Endothelial cell of umbilical vein (primary cell): ENCODE results near the gene CHST15. TPM values are rescaled to one million over a fixed set of nuclear protein-coding genes. Genes with fewer than 3 reads are reported as not detected.

Experiments
- BruUV-seq: library from RNA; stranded (reverse); fragments of 400-500 nt; replicated peaks from 2 replicates; lab custom pipeline; 2021; lab: Mats Ljungman, UMichigan
- CTCF ChIA-PET: fragments of 300-600, 350-600 bp; sonication (Branson Sonifier 250); formaldehyde crosslinking; loops from one replicate; lab custom pipeline; 2021; ENCODE audit warnings: antibody characterized with exemption, inconsistent platforms; lab: Charles Lee
- POLR2A ChIA-PET: fragments of 300-600, 350-600 bp; sonication (Branson Sonifier 250); formaldehyde crosslinking; loops from one replicate; lab custom pipeline; 2021; ENCODE audit warnings: antibody characterized with exemption, inconsistent platforms; lab: Charles Lee
- DNase-seq: peaks from one replicate; pipeline ENCODE4 v3.0.0-alpha.2; 2011; ENCODE audit warnings: low read depth, low spot score
- FAIRE-seq: peaks from 2 replicates; lab custom pipeline; 2011; peaks lifted over from hg19 to GRCh38; lab: Jason Lieb, UNC
- H2AFZ ChIP-seq: 2 replicates; pipeline ENCODE4 v1.6.0; 2012; ENCODE audit warnings: low read depth, low read length, control low read depth, inconsistent platforms
- H3K27ac ChIP-seq: 2 replicates; pipeline ENCODE4 v1.5.1; 2011; ENCODE audit warnings: low read depth, mild to moderate bottlenecking, control low read depth, low read length, moderate library complexity; ENCODE audit not compliant: insufficient read depth
- H3K27me3 ChIP-seq, 2 experiments: 2 replicates each; pipeline versions ENCODE4 v1.6.0 to v1.6.1; 2011; ENCODE audit warnings: low read length in 2 of 2, mixed read lengths in 1 of 2; ENCODE audit not compliant: control insufficient read depth in 2 of 2, insufficient read depth in 2 of 2
- H3K36me3 ChIP-seq, 2 experiments: 2 replicates in 1 of 2; 3 replicates in 1 of 2; pipeline ENCODE4 v1.5.1; 2011; ENCODE audit warnings: low read length in 2 of 2, mild to moderate bottlenecking in 1 of 2, moderate library complexity in 1 of 2; ENCODE audit not compliant: control insufficient read depth in 2 of 2, insufficient read depth in 2 of 2; ENCODE audit errors: extremely low read depth in 1 of 2
- H3K4me1 ChIP-seq: 3 replicates; pipeline ENCODE4 v1.5.1; 2011; ENCODE audit warnings: mild to moderate bottlenecking, low read length; ENCODE audit not compliant: control insufficient read depth, insufficient read depth; ENCODE audit errors: extremely low read depth
- H3K4me2 ChIP-seq: 2 replicates; pipeline ENCODE4 v1.6.1; 2011; ENCODE audit warnings: low read length, control low read depth, mixed read lengths; ENCODE audit not compliant: insufficient read depth
- H3K4me3 ChIP-seq, 3 experiments: fragments of 200-600 bp in 1 of 3; sonication (generic), shearing (Covaris generic) in 1 of 3; replicated peaks in 1 of 3; 2 replicates each; pipeline ENCODE4 v1.5.1; 2011 to 2016; ENCODE audit warnings: control low read depth in 3 of 3, low read length in 3 of 3, mild to moderate bottlenecking in 2 of 3, inconsistent platforms in 1 of 3, low read depth in 1 of 3, moderate library complexity in 1 of 3; ENCODE audit not compliant: insufficient read depth in 1 of 3
- H3K79me2 ChIP-seq: 2 replicates; pipeline ENCODE4 v1.6.0; 2012; ENCODE audit warnings: low read length, inconsistent platforms; ENCODE audit not compliant: control insufficient read depth, insufficient read depth
- H3K9ac ChIP-seq: replicated peaks from 2 replicates; pipeline ENCODE3; 2011; ENCODE audit warnings: low read length, control low read depth; ENCODE audit not compliant: insufficient read depth; ENCODE audit errors: extremely low read depth
- H3K9me1 ChIP-seq: replicated peaks from 3 replicates; pipeline ENCODE4 v1.6.0; 2011; ENCODE audit warnings: mild to moderate bottlenecking, low read length; ENCODE audit not compliant: control insufficient read depth, insufficient read depth; ENCODE audit errors: extremely low read depth
- H3K9me3 ChIP-seq: replicated peaks from 2 replicates; pipeline ENCODE4 v1.5.1; 2012; ENCODE audit warnings: low read length, inconsistent platforms; ENCODE audit not compliant: control insufficient read depth, insufficient read depth
- H4K20me1 ChIP-seq: replicated peaks from 2 replicates; pipeline ENCODE3; 2011; ENCODE audit warnings: mild to moderate bottlenecking, low read length; ENCODE audit not compliant: control insufficient read depth, insufficient read depth; ENCODE audit errors: extremely low read depth
- EZH2 ChIP-seq: IDR thresholded peaks from 2 replicates; pipeline ENCODE4 v1.6.1; 2012; ENCODE audit warnings: borderline replicate concordance, low read depth, mild to moderate bottlenecking, moderate library complexity, low read length, inconsistent platforms; ENCODE audit not compliant: severe bottlenecking
- FOS ChIP-seq: IDR thresholded peaks from 2 replicates; pipeline ENCODE4 v1.6.1; 2011; ENCODE audit warnings: mild to moderate bottlenecking, low read length, moderate library complexity, borderline replicate concordance; ENCODE audit not compliant: insufficient read depth
- GATA2 ChIP-seq: IDR thresholded peaks from 2 replicates; pipeline ENCODE4 v1.7.0; 2011; ENCODE audit warnings: low read depth, mild to moderate bottlenecking, moderate library complexity, mixed read lengths, low read length; ENCODE audit not compliant: insufficient read length, insufficient read depth
- JUN ChIP-seq: IDR thresholded peaks from 2 replicates; pipeline ENCODE4 v1.6.1; 2011; ENCODE audit warnings: borderline replicate concordance, low read depth; ENCODE audit not compliant: insufficient read length, insufficient read depth
- MAX ChIP-seq: IDR thresholded peaks from 2 replicates; pipeline ENCODE4 v1.6.1; 2011; ENCODE audit not compliant: insufficient read depth, insufficient read length
- MYC ChIP-seq: IDR thresholded peaks from one replicate; pipeline ENCODE4 v1.6.1; 2011; ENCODE audit warnings: mild to moderate bottlenecking, low read depth, low read length
- POLR2A ChIP-seq: IDR thresholded peaks from 2 replicates; pipeline ENCODE4 v1.6.1; 2012; ENCODE audit warnings: low read depth, mild to moderate bottlenecking, control low read depth, low read length
- POLR2AphosphoS5 ChIP-seq: IDR thresholded peaks from 2 replicates; pipeline ENCODE4 v1.6.1; 2012; ENCODE audit warnings: low read depth, mild to moderate bottlenecking, control low read depth, low read length, moderate library complexity; ENCODE audit not compliant: insufficient read depth
- dilution Hi-C: fragments of 300-500 bp; cut with MboI; formaldehyde crosslinking; loops from one replicate; pipeline ENCODE4 v1.15.0; 2019; ENCODE audit warnings: low sequenced_read_pairs; ENCODE audit not compliant: extremely low pct_ligation_motif_present
- intact Hi-C: fragments of 100-400 bp; cut with micrococcal nuclease; formaldehyde crosslinking; loops from one replicate; pipeline ENCODE4 v1.10.0; 2022
- polyA plus RNA-seq, 4 experiments: library from polyadenylated mRNA; depleted of rRNA in 3 of 4; stranded (reverse) in 3 of 4; unstranded in 1 of 4; fragments of >200 nt; gene quantifications; 2 replicates each; pipeline versions ENCODE4 v1.2.1 to v1.2.3, GENCODE V29; 2011 to 2012; ENCODE audit warnings: missing spikeins in 1 of 4
- total RNA-seq: library from RNA; stranded (reverse); gene quantifications from 2 replicates; pipeline ENCODE4 v1.2.3, GENCODE V29; 2021
- TF ChIP-seq, protein P1 (sequence below), 2 donors: IDR thresholded peaks; 1 replicate in 1 of 2; 2 replicates in 1 of 2; pipeline ENCODE4 v1.5.1; 2011; ENCODE audit warnings: low read length in 2 of 2, mild to moderate bottlenecking in 2 of 2, moderate library complexity in 2 of 2, control low read depth in 1 of 2, inconsistent platforms in 1 of 2, low read depth in 1 of 2; ENCODE audit not compliant: insufficient read depth in 1 of 2; ENCODE audit errors: extremely low read depth in 1 of 2

The CHST15 gene
- total and polyA plus RNA-seq, 2 donors (not counting 3 experiments of a cell fraction or from before 2014, with no cell fraction given) = 23.1 to 29.2 TPM

- H3K9ac ChIP-seq = no peak overlapping the region
- CTCF ChIA-PET = interaction anchor here (2.0 to 2.8 kb wide), 3 partner anchors 20 to 261 kb away, joined by 6 to 9 read pairs (median 9); no protein-coding TSS in a partner anchor
Observed at GRCh38 chr10:124127563-124127962, 34.2 kb upstream of the CHST15 start.

More at GRCh38 chr10:124127563-124127962, 34.2 kb upstream of the CHST15 start:
- Histone ChIP-seq H3K27me3 (peaks cover 0 to 2% of the 10 kb centered on the region in 2 experiments), H3K9me1 (no peaks in the 10 kb centered on the region), H3K79me2 (no peaks in the 10 kb centered on the region), H3K27ac (no peak overlapping the region), H3K4me1 (no peaks in the 10 kb centered on the region), H3K9me3 (no peaks in the 10 kb centered on the region), H3K36me3 (no peaks in the 10 kb centered on the region), H2AFZ (no peak overlapping the region), H3K4me3 (no peak overlapping the region), H3K4me2 (no peak overlapping the region), H4K20me1 (no peaks in the 10 kb centered on the region)
- intact Hi-C loops = loop anchor here (10.0 kb wide), 1 partner anchor 323 kb away; no protein-coding TSS in a partner anchor
- POLR2A ChIA-PET = no interaction called here
- TF ChIP-seq MAX = no peak
- no peak for TF ChIP-seq FOS
- TF ChIP-seq POLR2A = no peak
- TF ChIP-seq, protein P1, sequence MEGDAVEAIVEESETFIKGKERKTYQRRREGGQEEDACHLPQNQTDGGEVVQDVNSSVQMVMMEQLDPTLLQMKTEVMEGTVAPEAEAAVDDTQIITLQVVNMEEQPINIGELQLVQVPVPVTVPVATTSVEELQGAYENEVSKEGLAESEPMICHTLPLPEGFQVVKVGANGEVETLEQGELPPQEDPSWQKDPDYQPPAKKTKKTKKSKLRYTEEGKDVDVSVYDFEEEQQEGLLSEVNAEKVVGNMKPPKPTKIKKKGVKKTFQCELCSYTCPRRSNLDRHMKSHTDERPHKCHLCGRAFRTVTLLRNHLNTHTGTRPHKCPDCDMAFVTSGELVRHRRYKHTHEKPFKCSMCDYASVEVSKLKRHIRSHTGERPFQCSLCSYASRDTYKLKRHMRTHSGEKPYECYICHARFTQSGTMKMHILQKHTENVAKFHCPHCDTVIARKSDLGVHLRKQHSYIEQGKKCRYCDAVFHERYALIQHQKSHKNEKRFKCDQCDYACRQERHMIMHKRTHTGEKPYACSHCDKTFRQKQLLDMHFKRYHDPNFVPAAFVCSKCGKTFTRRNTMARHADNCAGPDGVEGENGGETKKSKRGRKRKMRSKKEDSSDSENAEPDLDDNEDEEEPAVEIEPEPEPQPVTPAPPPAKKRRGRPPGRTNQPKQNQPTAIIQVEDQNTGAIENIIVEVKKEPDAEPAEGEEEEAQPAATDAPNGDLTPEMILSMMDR (IDR thresholded peaks at IDR 0.05; ENCODE audit: extremely low read depth in 1 of 2, insufficient read depth in 1 of 2, low read depth in 1 of 2, low read length in 2 of 2) = no peak
- no peak for TF ChIP-seq MYC
- no peak for TF ChIP-seq JUN
- no peak for TF ChIP-seq POLR2AphosphoS5
- TF ChIP-seq GATA2 = no peak
- no peak for TF ChIP-seq EZH2
- FAIRE-seq (no peak), DNase-seq (no peak)
- dilution Hi-C loops = no loop called here
- no TSS peak for BruUV-seq
